HepG2 (cell line): Measurements from ENCODE around the gene HOXC10. TPM values are rescaled to one million over a fixed set of nuclear protein-coding genes. Genes with fewer than 3 reads are reported as not detected.

Source experiments
- ATAC-seq: fragments of 200-7000 bp; cut with Tn5 transposase; 3 replicates; pipeline ENCODE4 v1.9.1; 2020; ENCODE audit warnings: mild to moderate bottlenecking, moderate library complexity
- BruUV-seq: library from RNA; stranded (reverse); fragments of 400-500 nt; replicated peaks from 2 replicates; lab custom pipeline; 2021; lab: Mats Ljungman, UMichigan
- CTCF ChIA-PET: fragments of 300-600 bp; formaldehyde crosslinking; extraction: SDS; loops from one replicate; lab custom pipeline; 2021; ENCODE audit warnings: low total read pairs, inconsistent platforms, low intra/inter-chr PET ratio; lab: Yijun Ruan, JAX
- POLR2A ChIA-PET: fragments of 350-600 bp; sonication (Branson Sonifier 250); formaldehyde crosslinking; loops from one replicate; lab custom pipeline; 2020; ENCODE audit warnings: antibody characterized with exemption, inconsistent platforms; lab: Yijun Ruan, JAX
- DNase-seq: peaks from one replicate; pipeline ENCODE4 v3.0.0-alpha.2; 2015; ENCODE audit warnings: low spot score
- FAIRE-seq: peaks from 3 replicates; lab custom pipeline; 2011; peaks lifted over from hg19 to GRCh38; lab: Jason Lieb, UNC
- H2AFZ ChIP-seq: one replicate; pipeline ENCODE4 v1.6.1; 2011; ENCODE audit warnings: low read length, inconsistent platforms
- H3K27ac ChIP-seq: fragments of 300-600 bp; 3 replicates; pipeline ENCODE4 v1.8.0; 2011; ENCODE audit warnings: mixed run types, mild to moderate bottlenecking, mixed read lengths, low read length, inconsistent platforms; ENCODE audit not compliant: insufficient read depth; ENCODE audit errors: extremely low read length
- H3K27me3 ChIP-seq, 2 experiments: fragments of 200-600 bp in 1 of 2; 2 replicates in 1 of 2; 3 replicates in 1 of 2; pipeline versions ENCODE4 v1.6.0 to v1.8.0; 2011; ENCODE audit warnings: low read length in 2 of 2, mild to moderate bottlenecking in 2 of 2, moderate library complexity in 2 of 2, inconsistent platforms in 1 of 2; ENCODE audit not compliant: insufficient read depth in 2 of 2, control insufficient read depth in 1 of 2
- H3K36me3 ChIP-seq, 2 experiments: fragments of 200-600 bp in 1 of 2; replicated peaks in 1 of 2; 2 replicates in 1 of 2; 3 replicates in 1 of 2; pipeline versions ENCODE4 v1.5.1 to v1.8.0; 2011; ENCODE audit warnings: low read length in 2 of 2, inconsistent platforms in 1 of 2; ENCODE audit not compliant: insufficient read depth in 2 of 2, control insufficient read depth in 1 of 2
- H3K4me1 ChIP-seq: 2 replicates; pipeline ENCODE4 v1.5.1; 2012; ENCODE audit warnings: low read length, inconsistent platforms; ENCODE audit not compliant: insufficient read depth
- H3K4me2 ChIP-seq: 2 replicates; pipeline ENCODE4 v1.6.0; 2011; ENCODE audit warnings: low read depth, low read length, inconsistent platforms
- H3K4me3 ChIP-seq, 3 experiments: fragments of 200-600 bp in 1 of 3; sonication (generic), shearing (Covaris generic) in 1 of 3; replicated peaks in 1 of 3; 2 replicates each; pipeline ENCODE4 v1.5.1; 2011 to 2016; ENCODE audit warnings: low read length in 3 of 3, inconsistent platforms in 2 of 3, low read depth in 2 of 3, mild to moderate bottlenecking in 2 of 3, control low read depth in 1 of 3, mixed read lengths in 1 of 3; ENCODE audit not compliant: insufficient read depth in 1 of 3
- H3K79me2 ChIP-seq: one replicate; pipeline ENCODE4 v1.6.1; 2011; ENCODE audit warnings: low read length, inconsistent platforms; ENCODE audit not compliant: insufficient read depth
- H3K9ac ChIP-seq: 2 replicates; pipeline ENCODE4 v1.6.0; 2011; ENCODE audit warnings: mild to moderate bottlenecking, low read depth, low read length, inconsistent platforms; ENCODE audit not compliant: insufficient read depth
- H3K9me3 ChIP-seq: 2 replicates; pipeline ENCODE4 v1.5.1; 2012; ENCODE audit warnings: mild to moderate bottlenecking, low read length
- H4K20me1 ChIP-seq: 2 replicates; pipeline ENCODE4 v1.6.0; 2011; ENCODE audit warnings: inconsistent platforms, mild to moderate bottlenecking, low read length, moderate library complexity; ENCODE audit not compliant: insufficient read depth
- DNMT1 ChIP-seq: sonication (generic); formaldehyde crosslinking; IDR thresholded peaks from 2 replicates; pipeline ENCODE4 v1.5.1; 2020; ENCODE audit warnings: mild to moderate bottlenecking, missing genetic modification reagents
- EZH2 ChIP-seq: conservative IDR thresholded peaks from 2 replicates; pipeline ENCODE4 v1.6.1; 2012; ENCODE audit warnings: mild to moderate bottlenecking, low read depth, low read length, moderate library complexity
- IKZF5 ChIP-seq: IDR thresholded peaks from 2 replicates; pipeline ENCODE4 v1.6.1; 2018; ENCODE audit warnings: missing genetic modification reagents, mild to moderate bottlenecking, missing compliant biosample characterization
- REXO4 ChIP-seq: sonication (generic); formaldehyde crosslinking; IDR thresholded peaks from 2 replicates; pipeline ENCODE4 v1.8.0; 2022; ENCODE audit warnings: missing genetic modification reagents, mild to moderate bottlenecking, borderline replicate concordance
- SOX13 ChIP-seq, 3 experiments: fragments of 450-650 bp in 1 of 3; sonication (generic) in 1 of 3; formaldehyde crosslinking in 1 of 3; IDR thresholded peaks in 2 of 3; conservative IDR thresholded peaks in 1 of 3; 2 replicates each; pipeline versions ENCODE4 v1.5.0 to v1.6.1; 2016 to 2020; ENCODE audit warnings: antibody characterized with exemption in 1 of 3, mild to moderate bottlenecking in 1 of 3, missing compliant biosample characterization in 1 of 3, missing genetic modification reagents in 1 of 3, moderate library complexity in 1 of 3
- ZBTB4 ChIP-seq: sonication (generic); formaldehyde crosslinking; IDR thresholded peaks from 2 replicates; pipeline ENCODE4 v1.4.0; 2020; ENCODE audit warnings: missing genetic modification reagents, mild to moderate bottlenecking, borderline replicate concordance
- ZNF609 ChIP-seq: sonication (generic); formaldehyde crosslinking; IDR thresholded peaks from 2 replicates; pipeline ENCODE4 v1.4.0; 2020; ENCODE audit warnings: mild to moderate bottlenecking, missing genetic modification reagents, borderline replicate concordance
- ZNF670 ChIP-seq: sonication (generic); formaldehyde crosslinking; IDR thresholded peaks from 2 replicates; pipeline ENCODE4 v1.8.0; 2022; ENCODE audit warnings: mild to moderate bottlenecking, missing genetic modification reagents, borderline replicate concordance
- WGBS: methylation state at CpG from one replicate; pipeline ENCODE4 v1.1.6; 2017; ENCODE audit warnings: low lambda C conversion rate; 5-methylcytosine and 5-hydroxymethylcytosine counted together
- in situ Hi-C: cut with HindIII; loops from 2 replicates; pipeline ENCODE4 v1.10.0; 2017; ENCODE audit warnings: low pct_unique_long_range_greater_than_20kb; ENCODE audit not compliant: extremely low pct_ligation_motif_present
- intact Hi-C: fragments of 100-400 bp; cut with micrococcal nuclease; formaldehyde crosslinking; loops from one replicate; pipeline ENCODE4 v1.10.0; 2022; ENCODE audit not compliant: unreplicated experiment
- polyA plus RNA-seq, 8 experiments: library from polyadenylated mRNA; depleted of rRNA in 3 of 8; stranded (reverse) in 7 of 8; unstranded in 1 of 8; fragments of >200 nt; fragmentation: Illumina TruSeq in 4 of 8; extraction: Trizol in 4 of 8; gene quantifications; 2 replicates each; pipeline versions ENCODE4 v1.2.1 to v1.2.3, GENCODE V29; 2011 to 2016; ENCODE audit warnings: low read depth in 4 of 8, missing spikeins in 1 of 8, mixed read lengths in 1 of 8; ENCODE audit not compliant: insufficient read depth in 1 of 8
- total RNA-seq, 5 experiments: library from RNA; depleted of rRNA; stranded (reverse); fragments of >200 nt; fragmentation: Illumina TruSeq; extraction: Trizol; gene quantifications; 2 replicates each; pipeline ENCODE4 v1.2.3, GENCODE V29; 2016; ENCODE audit warnings: low read depth in 1 of 5

Gene HOXC10
- total and polyA plus RNA-seq, 2 of the 13 experiments (the other 11 are each of a cell fraction or from before 2014, with no cell fraction given): not detected

GRCh38 chr12:53973236-53974042 is 11.5 kb upstream of the HOXC10 start:
- peak overlapping the region in 1 of 3 experiments; percentile 28; a peak in 1 of 6 replicates for H3K4me3 ChIP-seq
- POLR2A ChIA-PET: no interaction called here
- H3K36me3 ChIP-seq: no peaks in the 10 kb centered on the region
- H2AFZ ChIP-seq: no peak overlapping the region
- no peaks in the 10 kb centered on the region for H3K9me3 ChIP-seq
- H3K79me2 ChIP-seq: no peaks in the 10 kb centered on the region
- H3K4me1 ChIP-seq: peaks cover 26% of the 10 kb centered on the region
- in situ Hi-C loops: no loop called here
- no peak overlapping the region for H3K27ac ChIP-seq
- TF ChIP-seq ZNF609 (no peak), DNMT1 (CRISPR knock-in tag) (no peak), IKZF5 (no peak), EZH2 (peak; percentile 91), ZNF670 (CRISPR knock-in tag) (no peak), ZBTB4 (no peak), SOX13 (IDR thresholded peaks at IDR 0.05) (no peak), SOX13 (CRISPR knock-in tag; conservative IDR thresholded peaks at IDR 0.05 in 1 of 2, IDR thresholded peaks at IDR 0.05 in 1 of 2) (no peak), REXO4 (no peak)
- no peak for DNase-seq
- peaks cover 12 to 92% of the 10 kb centered on the region in 2 experiments for H3K27me3 ChIP-seq
- H3K9ac ChIP-seq: no peak overlapping the region
- H3K4me2 ChIP-seq: peak overlapping the region; percentile 70; the same call in 1 of the 2 replicates
- CTCF ChIA-PET: no interaction called here
- 30% methylated on average over 63 of the region's 71 CpGs for WGBS
- no peak for FAIRE-seq
- no peak for ATAC-seq
- no peaks in the 10 kb centered on the region for H4K20me1 ChIP-seq
- intact Hi-C loops: no loop called here
- BruUV-seq: no TSS peak
